Spleen (tissue), 11 donors: ENCODE results near the gene KRTAP6-3. TPM values are rescaled to one million over a fixed set of nuclear protein-coding genes. Genes with fewer than 3 reads are reported as not detected.

Source experiments
- DNase-seq: peaks from one replicate; pipeline ENCODE4 v3.0.0-alpha.2; 2020
- H3K27ac ChIP-seq, 8 donors: fragments of 200-600 bp; sonication (generic) in 7 of 8; 1 replicate in 4 of 8; 2 replicates in 4 of 8; pipeline versions ENCODE4 v1.5.0 to v1.8.0; 2016 to 2021; ENCODE audit warnings: inconsistent platforms in 4 of 8, mild to moderate bottlenecking in 4 of 8, moderate library complexity in 1 of 8
- H3K27me3 ChIP-seq, 7 donors: fragments of 200-600 bp; sonication (generic) in 6 of 7; replicated peaks in 1 of 7; 1 replicate in 4 of 7; 2 replicates in 3 of 7; pipeline versions ENCODE4 v1.5.0 to v1.8.0; 2016 to 2021; ENCODE audit warnings: inconsistent platforms in 3 of 7, mild to moderate bottlenecking in 1 of 7
- H3K36me3 ChIP-seq, 6 donors: fragments of 200-600 bp; sonication (generic) in 5 of 6; 1 replicate in 4 of 6; 2 replicates in 2 of 6; pipeline versions ENCODE4 v1.5.0 to v1.8.0; 2016 to 2021; ENCODE audit warnings: inconsistent platforms in 2 of 6
- H3K4me1 ChIP-seq, 6 donors: fragments of 200-600 bp; sonication (generic) in 5 of 6; 1 replicate in 3 of 6; 2 replicates in 3 of 6; pipeline versions ENCODE4 v1.5.0 to v1.8.0; 2016 to 2021; ENCODE audit warnings: inconsistent platforms in 3 of 6
- H3K4me3 ChIP-seq, 8 donors: fragments of 200-600 bp; sonication (generic) in 7 of 8; 1 replicate in 4 of 8; 2 replicates in 4 of 8; pipeline versions ENCODE4 v1.5.0 to v1.8.0; 2016 to 2021; ENCODE audit warnings: inconsistent platforms in 4 of 8, mild to moderate bottlenecking in 4 of 8, moderate library complexity in 2 of 8
- H3K9me3 ChIP-seq, 8 donors: fragments of 200-600 bp; sonication (generic) in 7 of 8; 1 replicate in 4 of 8; 2 replicates in 4 of 8; pipeline versions ENCODE4 v1.5.0 to v1.8.0; 2016 to 2021; ENCODE audit warnings: inconsistent platforms in 4 of 8
- CTCF ChIP-seq, 11 experiments: fragments of 200-600 bp in 7 of 11; fragments of 450-650 bp in 4 of 11; sonication (generic) in 4 of 11; IDR thresholded peaks in 8 of 11; conservative IDR thresholded peaks in 3 of 11; 1 replicate in 7 of 11; 2 replicates in 4 of 11; pipeline versions ENCODE4 v1.4.0 to v1.8.0; 2016 to 2021; ENCODE audit warnings: antibody characterized with exemption in 11 of 11, inconsistent platforms in 4 of 11, mild to moderate bottlenecking in 1 of 11
- POLR2A ChIP-seq, 3 donors: fragments of 450-650 bp; IDR thresholded peaks; one replicate each; pipeline ENCODE4 v1.5.1; 2017; ENCODE audit warnings: antibody characterized with exemption in 3 of 3, mild to moderate bottlenecking in 1 of 3
- POLR2AphosphoS5 ChIP-seq, 3 donors: sonication (generic); formaldehyde crosslinking; IDR thresholded peaks; one replicate each; pipeline ENCODE4 v1.5.1; 2017; ENCODE audit warnings: antibody characterized with exemption in 3 of 3
- WGBS, 5 donors: extraction: QIAGEN DNeasy Blood & Tissue Kit in 3 of 5; methylation state at CpG; one replicate each; pipeline versions ENCODE4 v1.1.5 to v1.1.7; 2013 to 2018; 5-methylcytosine and 5-hydroxymethylcytosine counted together
- intact Hi-C: fragments of 100-400 bp; cut with DNase I; formaldehyde crosslinking; loops from one replicate; pipeline ENCODE4 v1.15.0; 2023; ENCODE audit warnings: low total_unique reads
- polyA plus RNA-seq, 3 donors: library from polyadenylated mRNA; stranded (reverse); fragments of 200-250 nt; gene quantifications; one replicate each; pipeline ENCODE4 v1.2.1, GENCODE V29; 2013
- total RNA-seq, 7 donors: library from RNA; depleted of rRNA in 3 of 7; stranded (reverse); fragments of >200 nt in 3 of 7; fragmentation: NEBNext Ultra II Directional in 4 of 7; extraction: Animal tissue kit (Norgen Biotek cat#: 25700) in 4 of 7; gene quantifications; one replicate each; pipeline versions ENCODE4 v1.1.0 to v1.2.1, GENCODE V29; 2016 to 2021
- donor health status: healthy with polysubstance abuse.
- donor health status: DM: no; HTN: no; CAD: no; lungs with moderate emphysema.
- donor health status: DM: no; HTN: no; CAD: no.
- donor health status: Bipolar disorder and iron deficiency.
- donor health status: healthy.
- donor health status: DM: no; HTN: no; CAD: no.
- donor health status: DM: yes; HTN: yes; CAD: no.

The KRTAP6-3 gene
- total and polyA plus RNA-seq, 10 donors = not detected

GRCh38 chr21:30577766-30578165, 14.5 kb upstream of the KRTAP6-3 start:
- intact Hi-C loops = no loop called here
- TF ChIP-seq POLR2AphosphoS5 (IDR thresholded peaks at IDR 0.05) = no peak
- no peak for TF ChIP-seq POLR2A (IDR thresholded peaks at IDR 0.05)
- TF ChIP-seq CTCF (IDR thresholded peaks at IDR 0.05 in 8 of 11, conservative IDR thresholded peaks at IDR 0.05 in 3 of 11) = no peak
- no peaks in the 10 kb centered on the region for H3K36me3 ChIP-seq
- no peaks in the 10 kb centered on the region for H3K4me1 ChIP-seq
- H3K27me3 ChIP-seq = no peaks in the 10 kb centered on the region
- DNase-seq = no peak
- H3K4me3 ChIP-seq = no peak overlapping the region
- H3K9me3 ChIP-seq = no peaks in the 10 kb centered on the region
- no peak overlapping the region for H3K27ac ChIP-seq

- H3K36me3 ChIP-seq = no peaks in the 10 kb centered on the region
- no peak for DNase-seq
- WGBS, 5 donors = 59 to 77% (median 68%) methylated on average over 1 of the region's 1 CpG
- intact Hi-C loops = no loop called here
- no peaks in the 10 kb centered on the region for H3K27me3 ChIP-seq
- no peaks in the 10 kb centered on the region for H3K9me3 ChIP-seq
- TF ChIP-seq POLR2A (IDR thresholded peaks at IDR 0.05) = no peak
- TF ChIP-seq POLR2AphosphoS5 (IDR thresholded peaks at IDR 0.05) = no peak
- no peak overlapping the region for H3K27ac ChIP-seq
- no peaks in the 10 kb centered on the region for H3K4me1 ChIP-seq
- H3K4me3 ChIP-seq = no peak overlapping the region
These were observed 12.9 kb upstream of the KRTAP6-3 start for GRCh38 chr21:30579346-30579745.

GRCh38 chr21:30580132-30580531, 12.1 kb upstream of the KRTAP6-3 start:
- Histone ChIP-seq H3K4me3 (no peak overlapping the region), H3K4me1 (no peaks in the 10 kb centered on the region), H3K36me3 (no peaks in the 10 kb centered on the region), H3K27ac (no peak overlapping the region), H3K9me3 (no peaks in the 10 kb centered on the region), H3K27me3 (no peaks in the 10 kb centered on the region)
- no peak for DNase-seq
- intact Hi-C loops = no loop called here
- 51 to 66% (median 59%) methylated on average over 3 of the region's 3 CpGs for WGBS, 5 donors
- TF ChIP-seq CTCF (IDR thresholded peaks at IDR 0.05 in 8 of 11, conservative IDR thresholded peaks at IDR 0.05 in 3 of 11) (no peak), POLR2A (IDR thresholded peaks at IDR 0.05) (no peak), POLR2AphosphoS5 (IDR thresholded peaks at IDR 0.05) (no peak)

GRCh38 chr21:30582870-30583269, 9.4 kb upstream of the KRTAP6-3 start:
- H3K36me3 ChIP-seq = no peaks in the 10 kb centered on the region
- 78 to 81% (median 78%) methylated on average over 1 of the region's 1 CpG for WGBS, 5 donors

More at GRCh38 chr21:30582870-30583269, 9.4 kb upstream of the KRTAP6-3 start:
- Histone ChIP-seq H3K4me3 (no peak overlapping the region), H3K27me3 (no peaks in the 10 kb centered on the region), H3K27ac (no peak overlapping the region), H3K4me1 (no peaks in the 10 kb centered on the region), H3K9me3 (no peaks in the 10 kb centered on the region)
- intact Hi-C loops = no loop called here
- no peak for TF ChIP-seq POLR2AphosphoS5 (IDR thresholded peaks at IDR 0.05)
- TF ChIP-seq POLR2A (IDR thresholded peaks at IDR 0.05) = no peak
- no peak for TF ChIP-seq CTCF (IDR thresholded peaks at IDR 0.05 in 8 of 11, conservative IDR thresholded peaks at IDR 0.05 in 3 of 11)
- DNase-seq = no peak
